ENCODE measurements around the gene PPP2R3B. TPM values are rescaled to one million over a fixed set of nuclear protein-coding genes. Genes with fewer than 3 reads are reported as not detected.

PPP2R3B gene
- total RNA-seq, 1 experiment from 2014 or later = 19.1 TPM

DNA sequence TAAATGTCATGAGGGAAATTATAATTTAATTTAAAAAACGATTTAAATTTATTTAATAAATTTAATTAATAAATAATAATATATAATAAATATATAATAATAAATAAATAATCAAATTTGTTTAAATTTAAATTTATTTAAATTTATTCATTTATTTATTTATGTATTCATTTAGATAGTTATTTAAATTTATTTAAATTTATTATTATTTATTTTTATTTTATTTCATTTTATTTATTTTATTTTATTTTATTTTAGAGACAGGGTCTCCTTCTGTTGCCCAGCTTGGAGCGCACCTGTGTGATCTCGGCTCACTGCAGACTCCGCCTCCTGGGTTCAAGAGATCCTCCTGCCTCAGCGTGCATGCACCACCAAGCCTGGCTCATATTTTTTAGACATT lies 18.4 kb upstream of the PPP2R3B start:
- Histone ChIP-seq H3K27ac (ENCODE audit: low read depth, low read length) (no peak overlapping the region), H3K36me3 (ENCODE audit: control insufficient read depth in 1 of 2, insufficient read depth in 2 of 2, low read length in 2 of 2) (no peaks in the 10 kb centered on the region), H3K9me3 (ENCODE audit: control insufficient read depth in 1 of 2, insufficient read depth in 1 of 2, low read depth in 1 of 2, low read length in 2 of 2) (no peaks in the 10 kb centered on the region), H3K9ac (ENCODE audit: low read length) (no peak overlapping the region), H3K79me2 (ENCODE audit: insufficient read depth, low read length) (no peaks in the 10 kb centered on the region), H3K4me2 (ENCODE audit: low read length) (no peak overlapping the region), H3K4me1 (ENCODE audit: control insufficient read depth in 1 of 2, insufficient read depth in 2 of 2, low read length in 2 of 2) (no peaks in the 10 kb centered on the region), H3K27me3 (ENCODE audit: insufficient read depth, low read length) (no peaks in the 10 kb centered on the region), H4K20me1 (ENCODE audit: insufficient read depth) (no peaks in the 10 kb centered on the region), H3K4me3 (replicated peaks in 1 of 2; ENCODE audit: low read depth in 1 of 2, low read length in 2 of 2) (no peak overlapping the region), H3K9me2 (ENCODE audit: insufficient read depth) (no peaks in the 10 kb centered on the region), H2AFZ (ENCODE audit: low read depth, low read length, poor library complexity, severe bottlenecking) (no peak overlapping the region)
- ChIA-PET CTCF (no interaction called here), RAD21 (ENCODE audit: low non-redundant PET in 1 of 2, low total read pairs in 2 of 2, uncharacterized antibody in 2 of 2, unreplicated experiment in 2 of 2) (no interaction called here), POLR2A (no interaction called here)
- DNase-seq (ENCODE audit: low read depth, low spot score) = no peak
- intact Hi-C loops (cut with micrococcal nuclease) = no loop called here
- no peak for TF ChIP-seq RAD21 (IDR thresholded peaks at IDR 0.05; ENCODE audit: low read depth)
- no peak for TF ChIP-seq CEBPB (IDR thresholded peaks at IDR 0.05; ENCODE audit: low read depth)
- no peak for TF ChIP-seq SIN3A (IDR thresholded peaks at IDR 0.05; ENCODE audit: low read depth)
- TF ChIP-seq YY1 (IDR thresholded peaks at IDR 0.05; ENCODE audit: extremely low read depth, insufficient replicate concordance, low read depth, low read length) = no peak
- TF ChIP-seq EZH2 (IDR thresholded peaks at IDR 0.05) = no peak
- no peak for TF ChIP-seq EZH2phosphoT487 (IDR thresholded peaks at IDR 0.05; ENCODE audit: borderline replicate concordance)
- no peak for TF ChIP-seq SP1 (IDR thresholded peaks at IDR 0.05; ENCODE audit: low read depth)
- TF ChIP-seq, protein P1, sequence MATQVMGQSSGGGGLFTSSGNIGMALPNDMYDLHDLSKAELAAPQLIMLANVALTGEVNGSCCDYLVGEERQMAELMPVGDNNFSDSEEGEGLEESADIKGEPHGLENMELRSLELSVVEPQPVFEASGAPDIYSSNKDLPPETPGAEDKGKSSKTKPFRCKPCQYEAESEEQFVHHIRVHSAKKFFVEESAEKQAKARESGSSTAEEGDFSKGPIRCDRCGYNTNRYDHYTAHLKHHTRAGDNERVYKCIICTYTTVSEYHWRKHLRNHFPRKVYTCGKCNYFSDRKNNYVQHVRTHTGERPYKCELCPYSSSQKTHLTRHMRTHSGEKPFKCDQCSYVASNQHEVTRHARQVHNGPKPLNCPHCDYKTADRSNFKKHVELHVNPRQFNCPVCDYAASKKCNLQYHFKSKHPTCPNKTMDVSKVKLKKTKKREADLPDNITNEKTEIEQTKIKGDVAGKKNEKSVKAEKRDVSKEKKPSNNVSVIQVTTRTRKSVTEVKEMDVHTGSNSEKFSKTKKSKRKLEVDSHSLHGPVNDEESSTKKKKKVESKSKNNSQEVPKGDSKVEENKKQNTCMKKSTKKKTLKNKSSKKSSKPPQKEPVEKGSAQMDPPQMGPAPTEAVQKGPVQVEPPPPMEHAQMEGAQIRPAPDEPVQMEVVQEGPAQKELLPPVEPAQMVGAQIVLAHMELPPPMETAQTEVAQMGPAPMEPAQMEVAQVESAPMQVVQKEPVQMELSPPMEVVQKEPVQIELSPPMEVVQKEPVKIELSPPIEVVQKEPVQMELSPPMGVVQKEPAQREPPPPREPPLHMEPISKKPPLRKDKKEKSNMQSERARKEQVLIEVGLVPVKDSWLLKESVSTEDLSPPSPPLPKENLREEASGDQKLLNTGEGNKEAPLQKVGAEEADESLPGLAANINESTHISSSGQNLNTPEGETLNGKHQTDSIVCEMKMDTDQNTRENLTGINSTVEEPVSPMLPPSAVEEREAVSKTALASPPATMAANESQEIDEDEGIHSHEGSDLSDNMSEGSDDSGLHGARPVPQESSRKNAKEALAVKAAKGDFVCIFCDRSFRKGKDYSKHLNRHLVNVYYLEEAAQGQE (IDR thresholded peaks at IDR 0.05; ENCODE audit: low read depth) = no peak
- no peak for TF ChIP-seq SRF (IDR thresholded peaks at IDR 0.05; ENCODE audit: low read depth)
- no peak for TF ChIP-seq EGR1 (IDR thresholded peaks at IDR 0.05; ENCODE audit: low read depth)
- TF ChIP-seq TCF7L2 (IDR thresholded peaks at IDR 0.05; ENCODE audit: borderline replicate concordance, extremely low read depth, insufficient read depth, insufficient read length) = no peak
- TF ChIP-seq POLR2A (IDR thresholded peaks at IDR 0.05; ENCODE audit: borderline replicate concordance, extremely low read depth, insufficient read depth, insufficient read length) = no peak
- TF ChIP-seq ELF1 (IDR thresholded peaks at IDR 0.05; ENCODE audit: borderline replicate concordance, low read depth) = no peak
- TF ChIP-seq FOSL1 (IDR thresholded peaks at IDR 0.05; ENCODE audit: low read depth) = no peak
- TF ChIP-seq, protein P2, sequence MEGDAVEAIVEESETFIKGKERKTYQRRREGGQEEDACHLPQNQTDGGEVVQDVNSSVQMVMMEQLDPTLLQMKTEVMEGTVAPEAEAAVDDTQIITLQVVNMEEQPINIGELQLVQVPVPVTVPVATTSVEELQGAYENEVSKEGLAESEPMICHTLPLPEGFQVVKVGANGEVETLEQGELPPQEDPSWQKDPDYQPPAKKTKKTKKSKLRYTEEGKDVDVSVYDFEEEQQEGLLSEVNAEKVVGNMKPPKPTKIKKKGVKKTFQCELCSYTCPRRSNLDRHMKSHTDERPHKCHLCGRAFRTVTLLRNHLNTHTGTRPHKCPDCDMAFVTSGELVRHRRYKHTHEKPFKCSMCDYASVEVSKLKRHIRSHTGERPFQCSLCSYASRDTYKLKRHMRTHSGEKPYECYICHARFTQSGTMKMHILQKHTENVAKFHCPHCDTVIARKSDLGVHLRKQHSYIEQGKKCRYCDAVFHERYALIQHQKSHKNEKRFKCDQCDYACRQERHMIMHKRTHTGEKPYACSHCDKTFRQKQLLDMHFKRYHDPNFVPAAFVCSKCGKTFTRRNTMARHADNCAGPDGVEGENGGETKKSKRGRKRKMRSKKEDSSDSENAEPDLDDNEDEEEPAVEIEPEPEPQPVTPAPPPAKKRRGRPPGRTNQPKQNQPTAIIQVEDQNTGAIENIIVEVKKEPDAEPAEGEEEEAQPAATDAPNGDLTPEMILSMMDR (IDR thresholded peaks at IDR 0.05 in 2 of 3, conservative IDR thresholded peaks at IDR 0.05 in 1 of 3; ENCODE audit: borderline replicate concordance in 1 of 3, insufficient read depth in 1 of 3, low read depth in 2 of 3, low read length in 2 of 3) = no peak
- TF ChIP-seq ZFX (IDR thresholded peaks at IDR 0.05) = no peak
- no peak for TF ChIP-seq JUND (IDR thresholded peaks at IDR 0.05)
- no peak for TF ChIP-seq CBX3 (IDR thresholded peaks at IDR 0.05; ENCODE audit: low read depth)
- no TSS peak for BruUV-seq (replicated peaks)
- no peak for ATAC-seq

Data from HCT116 (cell line).